Hepatocyte (in vitro differentiated cells): ENCODE results near the gene TECPR1. TPM values are rescaled to one million over a fixed set of nuclear protein-coding genes. Genes with fewer than 3 reads are reported as not detected.

Experiments used
- DNase-seq: peaks from one replicate; pipeline ENCODE4 v3.0.0-alpha.2; 2016; ENCODE audit warnings: low spot score
- H2AFZ ChIP-seq: fragments of 200-600 bp; sonication (generic); 2 replicates; pipeline ENCODE4 v1.6.0; 2016; ENCODE audit warnings: antibody characterized with exemption, mild to moderate bottlenecking
- H3K27ac ChIP-seq: fragments of 200-600 bp; sonication (generic); 2 replicates; pipeline ENCODE4 v1.5.1; 2016; ENCODE audit warnings: mild to moderate bottlenecking
- H3K27me3 ChIP-seq: fragments of 200-600 bp; sonication (generic); 2 replicates; pipeline ENCODE4 v1.6.1; 2016
- H3K36me3 ChIP-seq: fragments of 200-600 bp; sonication (generic); replicated peaks from 2 replicates; pipeline ENCODE4 v1.5.1; 2016; ENCODE audit warnings: low read depth; ENCODE audit not compliant: insufficient read depth
- H3K4me1 ChIP-seq: fragments of 200-600 bp; sonication (generic); 2 replicates; pipeline ENCODE4 v1.5.1; 2016; ENCODE audit warnings: mild to moderate bottlenecking, moderate library complexity; ENCODE audit not compliant: insufficient read depth
- H3K4me2 ChIP-seq: fragments of 200-600 bp; sonication (generic); 2 replicates; pipeline ENCODE4 v1.6.0; 2016
- H3K4me3 ChIP-seq: fragments of 200-600 bp; sonication (generic); 2 replicates; pipeline ENCODE4 v1.5.1; 2016; ENCODE audit warnings: mild to moderate bottlenecking
- H3K79me2 ChIP-seq: fragments of 200-600 bp; sonication (generic); 2 replicates; pipeline ENCODE4 v1.6.0; 2017; ENCODE audit warnings: mild to moderate bottlenecking
- H3K9me2 ChIP-seq: fragments of 200-600 bp; sonication (generic); replicated peaks from 2 replicates; pipeline ENCODE4 v1.6.0; 2017; ENCODE audit warnings: mild to moderate bottlenecking; ENCODE audit not compliant: insufficient read depth
- H3K9me3 ChIP-seq: fragments of 200-600 bp; sonication (generic); 2 replicates; pipeline ENCODE4 v1.5.1; 2016; ENCODE audit warnings: low read depth, mild to moderate bottlenecking
- H4K20me1 ChIP-seq: fragments of 200-600 bp; sonication (generic); 2 replicates; pipeline ENCODE4 v1.6.0; 2016; ENCODE audit warnings: mild to moderate bottlenecking; ENCODE audit not compliant: insufficient read depth, poor library complexity, severe bottlenecking
- EZH2 ChIP-seq: fragments of 200-600 bp; sonication (generic); IDR thresholded peaks from 2 replicates; pipeline ENCODE4 v1.6.1; 2016; ENCODE audit warnings: antibody characterized with exemption, mild to moderate bottlenecking, borderline replicate concordance
- EZH2phosphoT487 ChIP-seq: fragments of 200-600 bp; sonication (generic); IDR thresholded peaks from one replicate; pipeline ENCODE4 v1.6.1; 2018; ENCODE audit warnings: antibody characterized with exemption, mild to moderate bottlenecking, low read depth, moderate library complexity; ENCODE audit not compliant: unreplicated experiment, severe bottlenecking
- WGBS: methylation state at CpG from one replicate; pipeline ENCODE4 v1.1.6; 2016; ENCODE audit warnings: low lambda C conversion rate; ENCODE audit errors: missing lambda C conversion rate; 5-methylcytosine and 5-hydroxymethylcytosine counted together
- polyA plus RNA-seq: library from polyadenylated mRNA; unstranded; fragments of >200 nt; fragmentation: Nextera tagmentation; extraction: Ambion mirVana; gene quantifications from 2 replicates; pipeline ENCODE4 v1.2.1, GENCODE V29; 2016
- total RNA-seq: library from RNA; depleted of rRNA; stranded (reverse); fragments of >200 nt; gene quantifications from 2 replicates; pipeline ENCODE4 v1.2.3, GENCODE V29; 2014
- TF ChIP-seq, protein P1 (sequence below): fragments of 200-600 bp; sonication (generic); IDR thresholded peaks from 2 replicates; pipeline ENCODE4 v1.5.1; 2016; ENCODE audit warnings: antibody characterized with exemption, mild to moderate bottlenecking; ENCODE audit not compliant: poor library complexity

Gene TECPR1
- total and polyA plus RNA-seq, 2 experiments from 2014 or later: 9.8 to 10.7 TPM

- Histone ChIP-seq H3K27ac (no peak overlapping the region), H3K4me2 (no peak overlapping the region), H2AFZ (no peak overlapping the region), H3K4me1 (no peaks in the 10 kb centered on the region), H3K79me2 (no peaks in the 10 kb centered on the region), H3K27me3 (no peaks in the 10 kb centered on the region), H4K20me1 (no peaks in the 10 kb centered on the region), H3K4me3 (no peak overlapping the region), H3K36me3 (no peaks in the 10 kb centered on the region), H3K9me2 (no peaks in the 10 kb centered on the region), H3K9me3 (no peaks in the 10 kb centered on the region)
- TF ChIP-seq, protein P1, sequence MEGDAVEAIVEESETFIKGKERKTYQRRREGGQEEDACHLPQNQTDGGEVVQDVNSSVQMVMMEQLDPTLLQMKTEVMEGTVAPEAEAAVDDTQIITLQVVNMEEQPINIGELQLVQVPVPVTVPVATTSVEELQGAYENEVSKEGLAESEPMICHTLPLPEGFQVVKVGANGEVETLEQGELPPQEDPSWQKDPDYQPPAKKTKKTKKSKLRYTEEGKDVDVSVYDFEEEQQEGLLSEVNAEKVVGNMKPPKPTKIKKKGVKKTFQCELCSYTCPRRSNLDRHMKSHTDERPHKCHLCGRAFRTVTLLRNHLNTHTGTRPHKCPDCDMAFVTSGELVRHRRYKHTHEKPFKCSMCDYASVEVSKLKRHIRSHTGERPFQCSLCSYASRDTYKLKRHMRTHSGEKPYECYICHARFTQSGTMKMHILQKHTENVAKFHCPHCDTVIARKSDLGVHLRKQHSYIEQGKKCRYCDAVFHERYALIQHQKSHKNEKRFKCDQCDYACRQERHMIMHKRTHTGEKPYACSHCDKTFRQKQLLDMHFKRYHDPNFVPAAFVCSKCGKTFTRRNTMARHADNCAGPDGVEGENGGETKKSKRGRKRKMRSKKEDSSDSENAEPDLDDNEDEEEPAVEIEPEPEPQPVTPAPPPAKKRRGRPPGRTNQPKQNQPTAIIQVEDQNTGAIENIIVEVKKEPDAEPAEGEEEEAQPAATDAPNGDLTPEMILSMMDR: no peak
- TF ChIP-seq EZH2phosphoT487: no peak
- TF ChIP-seq EZH2: no peak
- DNase-seq: no peak
- 94% methylated on average over 25 of the region's 25 CpGs for WGBS
These were observed 37.9 kb downstream of the TECPR1 start for GRCh38 chr7:98213888-98214810.

GRCh38 chr7:98213296-98213887, 38.6 kb downstream of the TECPR1 start:
- Histone ChIP-seq H2AFZ (no peak overlapping the region), H3K27ac (no peak overlapping the region), H3K4me2 (no peak overlapping the region), H3K27me3 (no peaks in the 10 kb centered on the region), H3K9me3 (no peaks in the 10 kb centered on the region), H4K20me1 (no peaks in the 10 kb centered on the region), H3K79me2 (no peaks in the 10 kb centered on the region), H3K4me1 (no peaks in the 10 kb centered on the region), H3K36me3 (no peaks in the 10 kb centered on the region), H3K9me2 (no peaks in the 10 kb centered on the region), H3K4me3 (no peak overlapping the region)
- DNase-seq: no peak
- 98% methylated on average over 8 of the region's 8 CpGs for WGBS
- TF ChIP-seq EZH2 (no peak), EZH2phosphoT487 (no peak)
- TF ChIP-seq, protein P1: no peak

DNA sequence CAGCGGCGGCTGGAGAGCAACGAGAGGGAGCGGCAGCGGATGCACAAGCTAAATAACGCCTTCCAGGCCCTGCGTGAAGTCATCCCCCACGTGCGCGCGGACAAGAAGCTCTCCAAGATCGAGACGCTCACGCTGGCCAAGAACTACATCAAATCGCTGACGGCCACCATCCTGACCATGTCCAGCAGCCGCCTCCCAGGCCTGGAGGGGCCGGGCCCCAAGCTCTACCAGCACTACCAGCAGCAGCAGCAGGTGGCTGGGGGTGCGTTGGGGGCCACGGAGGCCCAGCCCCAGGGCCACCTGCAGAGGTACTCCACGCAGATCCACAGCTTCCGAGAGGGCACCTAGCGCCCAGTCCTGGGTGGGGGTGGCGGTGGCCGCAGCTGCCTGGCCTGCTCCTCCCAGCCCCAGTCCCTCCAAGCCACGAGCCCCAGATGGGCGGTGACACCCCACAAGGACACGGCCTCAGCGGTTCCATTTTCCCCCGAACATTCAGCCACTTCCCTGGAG, 39.4 kb downstream of the TECPR1 start:
- H3K4me2 ChIP-seq: no peak overlapping the region
- H2AFZ ChIP-seq: no peak overlapping the region
- TF ChIP-seq EZH2: no peak
- TF ChIP-seq, protein P1: no peak
- no peak for TF ChIP-seq EZH2phosphoT487
- no peaks in the 10 kb centered on the region for H3K9me2 ChIP-seq
- no peaks in the 10 kb centered on the region for H3K36me3 ChIP-seq
- WGBS: 97% methylated on average over 29 of the region's 30 CpGs
- H3K4me1 ChIP-seq: no peaks in the 10 kb centered on the region
- H3K27me3 ChIP-seq: no peaks in the 10 kb centered on the region
- H3K9me3 ChIP-seq: no peaks in the 10 kb centered on the region
- no peaks in the 10 kb centered on the region for H3K79me2 ChIP-seq
- no peak overlapping the region for H3K27ac ChIP-seq
- H4K20me1 ChIP-seq: no peaks in the 10 kb centered on the region
- H3K4me3 ChIP-seq: no peak overlapping the region
- DNase-seq: no peak
